ENCODE results near the gene ITGB1BP1. TPM values are rescaled to one million over a fixed set of nuclear protein-coding genes. Genes with fewer than 3 reads are reported as not detected.
A peak's percentile ranks its signal among the peaks of the same experiment; 100 is the strongest.

The ITGB1BP1 gene
- total RNA-seq, 1 experiment from 2014 or later, result 68.1 TPM

DNA sequence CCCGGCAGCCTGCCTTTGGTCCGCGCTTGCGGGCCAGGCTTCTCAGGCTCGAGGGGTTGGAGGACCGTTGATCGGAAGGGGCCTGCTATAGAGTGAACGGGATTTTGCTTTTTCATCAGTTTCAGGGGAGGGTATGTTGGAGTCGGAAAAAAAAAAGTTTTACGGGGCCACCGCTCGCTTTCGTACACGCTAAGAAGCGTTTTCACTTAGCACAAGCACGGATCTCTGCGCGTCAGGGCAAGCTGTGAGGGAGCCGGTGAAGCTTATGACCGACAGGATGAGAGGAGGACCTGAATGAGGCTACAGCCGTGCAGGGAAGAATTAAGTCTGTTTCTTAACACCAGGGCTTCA lies 569 bp upstream of the ITGB1BP1 start:
- H3K4me2 ChIP-seq, result peak overlapping the region; percentile 96
- peak overlapping the region; percentile 80 for H3K4me3 ChIP-seq
- peaks cover 73% of the 10 kb centered on the region for H3K79me2 ChIP-seq (ENCODE audit: low read depth)
- no peaks in the 10 kb centered on the region for H3K9me2 ChIP-seq (ENCODE audit: insufficient read depth)
- H3K27me3 ChIP-seq (ENCODE audit: insufficient read depth, low read depth), result no peaks in the 10 kb centered on the region
- no peaks in the 10 kb centered on the region for H4K20me1 ChIP-seq (ENCODE audit: insufficient read depth)
- CTCF ChIA-PET, result interaction anchor here (0.6 kb wide), 1 partner anchor 140 kb away, joined by 3 read pairs; no protein-coding TSS in a partner anchor
- peaks cover 22% of the 10 kb centered on the region for H3K4me1 ChIP-seq (replicated peaks; ENCODE audit: insufficient read depth)
- peak in 1 of 2 experiments; percentile 15 for DNase-seq
- TSS peak; percentile 76 for BruUV-seq (replicated peaks)
- no peaks in the 10 kb centered on the region for H3K9me3 ChIP-seq (ENCODE audit: insufficient read depth, low read depth)
- no peak for TF ChIP-seq EZH2 (IDR thresholded peaks at IDR 0.05; ENCODE audit: low read depth)
- TF ChIP-seq, protein P1, sequence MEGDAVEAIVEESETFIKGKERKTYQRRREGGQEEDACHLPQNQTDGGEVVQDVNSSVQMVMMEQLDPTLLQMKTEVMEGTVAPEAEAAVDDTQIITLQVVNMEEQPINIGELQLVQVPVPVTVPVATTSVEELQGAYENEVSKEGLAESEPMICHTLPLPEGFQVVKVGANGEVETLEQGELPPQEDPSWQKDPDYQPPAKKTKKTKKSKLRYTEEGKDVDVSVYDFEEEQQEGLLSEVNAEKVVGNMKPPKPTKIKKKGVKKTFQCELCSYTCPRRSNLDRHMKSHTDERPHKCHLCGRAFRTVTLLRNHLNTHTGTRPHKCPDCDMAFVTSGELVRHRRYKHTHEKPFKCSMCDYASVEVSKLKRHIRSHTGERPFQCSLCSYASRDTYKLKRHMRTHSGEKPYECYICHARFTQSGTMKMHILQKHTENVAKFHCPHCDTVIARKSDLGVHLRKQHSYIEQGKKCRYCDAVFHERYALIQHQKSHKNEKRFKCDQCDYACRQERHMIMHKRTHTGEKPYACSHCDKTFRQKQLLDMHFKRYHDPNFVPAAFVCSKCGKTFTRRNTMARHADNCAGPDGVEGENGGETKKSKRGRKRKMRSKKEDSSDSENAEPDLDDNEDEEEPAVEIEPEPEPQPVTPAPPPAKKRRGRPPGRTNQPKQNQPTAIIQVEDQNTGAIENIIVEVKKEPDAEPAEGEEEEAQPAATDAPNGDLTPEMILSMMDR (conservative IDR thresholded peaks at IDR 0.05), result no peak
- H3K27ac ChIP-seq, result peak overlapping the region; percentile 24
- intact Hi-C loops (cut with micrococcal nuclease; ENCODE audit: unreplicated experiment), result loop anchor here (2.0 to 5.0 kb wide), 6 partner anchors 37 to 1023 kb away; partner anchors contain the start of genes ASAP2 and ODC1
- POLR2A ChIA-PET (ENCODE audit: unreplicated experiment), result no interaction called here
- peak overlapping the region; percentile 97 for H2AFZ ChIP-seq
- H3K36me3 ChIP-seq (ENCODE audit: low read depth), result peaks cover 9% of the 10 kb centered on the region; the same call in 1 of the 2 replicates
- no peaks in the 10 kb centered on the region; the same call in 1 of the 2 replicates for H3F3A ChIP-seq (ENCODE audit: insufficient read depth, low read depth)

DNA sequence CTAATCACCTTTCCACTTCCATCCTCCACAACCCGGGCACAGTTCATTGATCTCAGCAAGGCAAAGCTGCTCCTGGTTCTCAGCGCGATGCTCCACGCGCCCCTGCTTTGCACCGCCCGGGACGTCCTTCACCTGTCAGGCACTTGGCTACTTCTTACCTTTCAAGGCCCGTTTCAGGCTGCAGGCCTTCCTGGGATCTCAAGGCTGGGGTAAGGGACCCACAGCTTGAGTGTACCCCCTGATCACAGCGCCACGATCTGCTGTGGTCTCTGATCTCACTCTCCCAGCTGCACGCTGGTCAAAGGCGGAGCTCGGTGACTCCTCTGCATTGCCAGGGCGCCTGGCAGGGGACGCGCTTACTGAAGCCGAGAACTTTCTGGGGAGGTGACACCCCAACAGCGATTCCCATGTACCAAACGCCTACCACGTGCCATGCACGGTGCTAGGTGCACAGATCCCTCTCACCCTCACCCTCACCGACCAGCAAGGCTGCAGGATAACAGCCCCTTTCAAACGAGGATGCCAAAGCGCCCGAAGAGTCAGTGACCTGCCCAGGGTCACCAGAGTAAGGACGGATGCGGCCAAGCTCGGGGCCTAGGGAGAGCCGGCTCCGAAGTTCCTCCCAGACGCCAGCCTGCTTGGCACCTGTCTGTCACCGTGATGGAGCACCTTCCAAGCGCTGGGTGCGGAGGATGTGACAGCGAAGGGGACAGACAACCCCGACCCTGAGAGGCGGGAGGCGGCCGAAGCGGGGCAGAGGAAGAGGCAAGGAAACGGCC lies 818 bp downstream of the ITGB1BP1 start:
- Histone ChIP-seq H3K4me1 (replicated peaks; ENCODE audit: insufficient read depth) (peaks cover 22% of the 10 kb centered on the region), H4K20me1 (ENCODE audit: insufficient read depth) (peaks cover 4% of the 10 kb centered on the region; the same call in 1 of the 2 replicates), H3F3A (ENCODE audit: insufficient read depth, low read depth) (no peaks in the 10 kb centered on the region), H3K4me2 (peak overlapping the region; percentile 96), H2AFZ (peak overlapping the region; percentile 97), H3K9me3 (ENCODE audit: insufficient read depth, low read depth) (no peaks in the 10 kb centered on the region), H3K4me3 (peak overlapping the region; percentile 80), H3K36me3 (ENCODE audit: low read depth) (0 out of 2 replicates have a peak, but pooled peaks cover 3% of the 10 kb centered on the region), H3K27me3 (ENCODE audit: insufficient read depth, low read depth) (no peaks in the 10 kb centered on the region), H3K27ac (0 out of 2 replicates have a peak overlapping the region, but pooled peaks have one; percentile 9), H3K79me2 (ENCODE audit: low read depth) (peaks cover 77% of the 10 kb centered on the region), H3K9me2 (ENCODE audit: insufficient read depth) (no peaks in the 10 kb centered on the region)
- intact Hi-C loops (cut with micrococcal nuclease; ENCODE audit: unreplicated experiment), result loop anchor here (2.0 to 5.0 kb wide), 6 partner anchors 36 to 1025 kb away; partner anchors contain the start of genes ASAP2 and ODC1
- ChIA-PET CTCF (no interaction called here), POLR2A (ENCODE audit: unreplicated experiment) (interaction anchor here (0.5 to 0.7 kb wide), 5 partner anchors 22 to 157 kb away, joined by 3 to 5 read pairs (median 4); partner anchors contain the start of gene ADAM17)
- TSS peak; percentile 49 for BruUV-seq (replicated peaks)
- peak; percentile 12 to 52 for DNase-seq
- TF ChIP-seq, protein P1 (conservative IDR thresholded peaks at IDR 0.05), result no peak; the same call in 1 of the 2 replicates
- no peak for TF ChIP-seq EZH2 (IDR thresholded peaks at IDR 0.05; ENCODE audit: low read depth)

DNA sequence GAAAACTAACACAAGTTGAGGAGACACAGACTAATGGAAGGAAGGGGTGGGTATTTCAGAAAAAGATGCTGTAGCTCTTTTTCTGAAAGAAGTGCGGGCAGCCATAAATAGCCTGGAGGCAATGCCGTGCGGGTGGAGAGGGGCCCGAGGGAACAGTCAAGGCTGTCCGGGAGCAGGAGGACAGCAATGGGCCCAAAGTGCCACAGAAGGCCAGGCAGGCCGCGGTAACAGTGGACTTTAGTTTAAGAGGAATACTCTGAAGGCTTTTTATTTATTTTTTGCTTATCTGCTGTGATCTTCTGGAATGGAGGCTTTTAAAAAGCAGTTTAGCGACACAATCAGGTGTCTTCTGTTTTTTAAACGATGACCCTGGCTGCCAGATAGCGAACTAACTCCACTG lies 2.8 kb downstream of the ITGB1BP1 start:
- Histone ChIP-seq H4K20me1 (ENCODE audit: insufficient read depth) (peaks cover 4% of the 10 kb centered on the region; the same call in 1 of the 2 replicates), H3K4me3 (no peak overlapping the region), H3K79me2 (ENCODE audit: low read depth) (peaks cover 76% of the 10 kb centered on the region), H3K27me3 (ENCODE audit: insufficient read depth, low read depth) (no peaks in the 10 kb centered on the region), H3K36me3 (ENCODE audit: low read depth) (no peaks in the 10 kb centered on the region), H3K4me2 (no peak overlapping the region), H3K9me2 (ENCODE audit: insufficient read depth) (no peaks in the 10 kb centered on the region), H3K9me3 (ENCODE audit: insufficient read depth, low read depth) (no peaks in the 10 kb centered on the region), H3F3A (ENCODE audit: insufficient read depth, low read depth) (no peaks in the 10 kb centered on the region), H3K27ac (no peak overlapping the region), H3K4me1 (replicated peaks; ENCODE audit: insufficient read depth) (peaks cover 22% of the 10 kb centered on the region), H2AFZ (no peak overlapping the region)
- intact Hi-C loops (cut with micrococcal nuclease; ENCODE audit: unreplicated experiment), result loop anchor here (5.0 kb wide), 3 partner anchors 83 to 1027 kb away; partner anchors contain the start of gene ODC1
- no peak for TF ChIP-seq EZH2 (IDR thresholded peaks at IDR 0.05; ENCODE audit: low read depth)
- TF ChIP-seq, protein P1 (conservative IDR thresholded peaks at IDR 0.05), result no peak
- POLR2A ChIA-PET (ENCODE audit: unreplicated experiment), result no interaction called here
- BruUV-seq (replicated peaks), result no TSS peak
- CTCF ChIA-PET, result no interaction called here
- DNase-seq, result no peak

Measured in PC-9 (cell line).